Activated CD8-positive, alpha-beta memory T cell treated with anti-CD3 and anti-CD28 coated beads for 1 hour (primary cell): ENCODE data around the gene MACROD2.

Experiments
- DNase-seq, 2 donors: peaks; one replicate each; pipeline ENCODE4 v3.0.0-alpha.2; 2020; ENCODE audit warnings: low read depth in 1 of 2; ENCODE audit errors: extremely low read depth in 1 of 2

Gene MACROD2

GRCh38 chr20:15061955-15062354, 1066.6 kb downstream of the MACROD2 start:
- DNase-seq, result no peak

GRCh38 chr20:15063081-15063480, 1067.8 kb downstream of the MACROD2 start:
- DNase-seq, result no peak

GRCh38 chr20:15064741-15065140, 1069.4 kb downstream of the MACROD2 start:
- DNase-seq, result no peak

DNA sequence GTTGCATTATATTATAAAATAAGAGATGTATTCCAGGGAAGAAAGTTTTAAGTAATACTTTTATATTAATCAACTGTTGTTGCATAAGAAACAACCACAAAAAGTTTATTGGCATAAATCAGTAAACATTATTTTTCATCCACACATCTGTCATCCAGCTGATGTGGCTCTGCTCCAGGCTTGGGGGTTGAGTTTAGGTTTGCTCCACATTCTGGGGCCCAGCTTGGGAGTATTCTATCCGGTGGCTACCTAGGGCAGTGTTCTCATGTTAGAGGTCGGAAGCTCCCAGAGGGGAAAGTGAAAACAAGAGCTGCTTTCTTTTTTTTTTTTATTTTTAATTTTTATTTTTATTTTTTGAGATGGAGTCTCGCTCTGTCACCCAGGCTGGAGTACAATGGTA, 1070.5 kb downstream of the MACROD2 start:
- DNase-seq, result no peak

DNA sequence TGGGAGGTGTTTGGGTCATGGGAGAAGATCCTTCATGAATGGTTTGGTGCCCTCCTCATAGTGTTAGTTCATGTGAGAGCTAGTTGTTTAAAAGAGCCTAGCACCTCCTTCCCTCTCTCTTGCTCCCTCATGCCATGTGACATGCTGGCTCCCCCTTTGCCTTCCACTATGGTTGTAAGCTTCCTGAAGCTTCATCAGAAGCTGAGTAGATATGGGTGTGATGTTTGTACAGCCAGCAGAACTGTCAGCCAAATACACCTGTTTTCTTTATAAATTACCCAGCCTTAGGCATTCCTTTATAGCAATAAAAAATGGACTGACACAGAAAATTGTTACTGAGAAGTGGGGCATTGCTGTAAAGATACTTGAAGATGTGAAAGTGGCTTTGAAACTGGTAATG, 1073.2 kb downstream of the MACROD2 start:
- DNase-seq, result no peak

- no peak for DNase-seq
These were observed 1074.0 kb downstream of the MACROD2 start for GRCh38 chr20:15069355-15069754.

DNA sequence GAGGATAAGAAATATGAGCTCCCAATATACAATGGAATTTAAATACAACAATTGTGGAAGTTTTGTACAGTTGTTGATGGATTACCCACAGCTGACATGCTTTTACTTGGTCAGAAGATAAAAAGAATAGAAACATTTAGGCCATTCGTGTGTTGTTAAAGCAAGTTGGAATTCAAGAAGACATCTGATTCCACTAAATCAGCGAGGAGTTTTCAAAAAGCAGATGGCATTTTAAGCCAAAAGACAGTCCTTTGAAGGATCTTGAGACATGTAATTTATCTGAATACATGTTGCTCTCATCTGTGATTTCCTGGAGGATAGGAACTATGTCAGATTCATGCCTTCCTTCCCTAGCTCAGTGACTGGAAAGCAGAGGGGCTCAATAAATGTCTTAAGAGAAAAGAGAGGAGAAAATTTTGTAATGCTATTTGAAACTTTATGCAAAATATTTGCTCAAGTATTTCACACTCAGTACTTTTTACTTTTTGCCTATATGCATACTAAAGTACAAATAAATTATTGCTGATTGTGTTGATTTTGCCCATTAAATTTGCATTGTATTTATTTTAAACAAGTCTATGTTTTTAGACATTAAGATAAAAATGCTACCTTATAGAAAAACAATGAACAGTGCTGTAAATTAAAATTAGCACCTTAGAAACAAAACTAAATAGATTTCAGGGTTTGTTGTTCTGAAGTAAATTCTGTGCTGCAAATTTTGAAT, 1075.9 kb downstream of the MACROD2 start:
- no peak for DNase-seq

DNA sequence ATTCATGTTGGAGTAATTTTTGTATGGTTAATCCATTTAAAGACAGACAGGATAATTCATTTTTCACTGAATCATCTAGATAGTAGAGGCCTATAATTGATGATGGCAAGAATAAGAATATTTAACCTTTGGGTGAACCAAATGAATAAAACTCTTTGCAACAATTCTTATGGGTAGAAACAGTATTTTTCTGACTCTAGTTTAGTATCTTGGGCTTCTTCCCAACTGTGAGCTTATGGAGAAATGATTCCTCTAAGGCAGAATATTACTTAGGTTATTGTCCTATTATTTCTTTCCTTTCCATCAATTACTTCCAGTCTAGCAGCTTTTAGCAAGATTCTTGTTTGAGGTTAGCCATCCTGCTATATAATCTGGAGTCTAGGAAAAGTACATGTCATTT, 1077.0 kb downstream of the MACROD2 start:
- DNase-seq, result no peak

- no peak for DNase-seq
These were observed 1080.3 kb downstream of the MACROD2 start for GRCh38 chr20:15075586-15075985.

DNA sequence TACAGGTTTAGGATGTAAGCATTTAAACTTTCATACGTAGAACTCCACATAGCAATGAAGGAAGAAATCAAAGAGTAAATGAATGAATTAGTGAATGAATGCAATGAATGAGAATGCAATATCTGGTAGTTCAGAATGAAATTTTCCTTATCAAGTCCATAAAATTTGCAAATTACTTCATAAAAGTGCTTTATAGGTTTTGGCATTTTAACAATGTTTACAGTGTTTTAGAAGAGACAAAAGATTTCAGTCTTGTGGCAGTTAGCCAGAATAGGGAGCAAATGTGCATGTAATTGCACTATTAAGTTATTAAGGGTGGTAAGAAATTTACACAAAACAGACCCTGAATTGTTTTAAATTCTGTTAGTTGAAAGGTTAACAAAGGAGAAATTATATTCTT, 1081.5 kb downstream of the MACROD2 start:
- DNase-seq, result no peak

DNA sequence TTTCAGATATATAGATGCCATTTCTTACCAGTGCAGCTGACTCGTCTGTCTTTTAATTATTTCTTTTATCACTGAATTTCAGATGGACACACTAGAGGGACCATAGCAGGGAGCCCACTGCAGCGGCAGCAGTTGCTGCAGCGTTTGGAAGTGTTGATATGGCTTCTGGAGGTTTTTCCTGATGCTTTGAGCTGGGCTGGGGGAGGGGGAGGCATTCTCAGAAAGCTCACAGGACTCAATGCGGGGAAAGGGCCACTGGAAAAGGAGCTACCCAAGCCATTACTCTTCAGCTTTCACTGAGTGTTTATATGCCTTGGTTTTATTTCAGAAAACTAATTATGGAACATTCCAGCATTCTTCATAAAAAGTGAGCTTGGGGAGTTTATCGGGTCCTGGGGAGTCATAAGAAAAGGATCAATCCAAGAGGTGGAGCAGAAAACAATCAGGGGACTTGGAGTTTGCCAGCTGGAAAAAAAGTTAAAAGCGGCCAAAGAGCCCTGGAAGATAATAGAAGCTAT, 1082.5 kb downstream of the MACROD2 start:
- DNase-seq, result no peak

DNA sequence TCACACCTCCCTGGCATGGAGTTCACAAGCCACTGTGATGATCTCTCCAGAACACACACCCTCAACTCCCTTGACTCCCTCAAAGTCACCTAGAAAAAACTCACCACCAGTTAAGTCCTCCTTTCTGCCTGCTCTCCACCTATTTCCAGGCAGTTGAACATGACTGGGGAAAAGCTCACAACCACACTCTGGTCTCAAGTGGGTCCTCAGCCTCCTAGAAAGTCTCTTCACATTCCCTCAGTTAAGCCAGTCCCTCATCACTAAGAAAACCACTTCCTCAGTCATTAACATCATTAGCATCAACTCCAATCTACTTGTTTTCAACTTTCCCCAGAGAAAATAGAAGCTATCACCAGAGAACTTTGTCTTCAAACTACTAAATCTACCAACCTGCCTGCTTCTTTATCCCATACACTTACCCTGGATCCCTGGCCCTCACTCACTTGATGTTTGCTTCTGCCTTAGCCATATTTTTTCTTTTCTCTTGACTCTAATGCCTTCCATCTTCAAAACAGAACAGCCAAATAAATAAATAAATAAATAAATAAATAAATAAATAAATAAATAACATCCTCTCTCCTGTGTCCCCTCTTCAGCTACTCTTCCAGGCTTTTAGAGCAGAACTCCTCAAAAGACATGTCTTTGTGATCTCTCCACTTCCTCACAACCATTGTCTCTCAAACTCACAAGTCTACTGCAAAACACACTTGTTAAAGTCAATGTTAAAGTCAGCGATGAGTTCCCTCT, 1084.5 kb downstream of the MACROD2 start:
- no peak for DNase-seq

GRCh38 chr20:15081261-15081660, 1085.9 kb downstream of the MACROD2 start:
- DNase-seq, result no peak

DNA sequence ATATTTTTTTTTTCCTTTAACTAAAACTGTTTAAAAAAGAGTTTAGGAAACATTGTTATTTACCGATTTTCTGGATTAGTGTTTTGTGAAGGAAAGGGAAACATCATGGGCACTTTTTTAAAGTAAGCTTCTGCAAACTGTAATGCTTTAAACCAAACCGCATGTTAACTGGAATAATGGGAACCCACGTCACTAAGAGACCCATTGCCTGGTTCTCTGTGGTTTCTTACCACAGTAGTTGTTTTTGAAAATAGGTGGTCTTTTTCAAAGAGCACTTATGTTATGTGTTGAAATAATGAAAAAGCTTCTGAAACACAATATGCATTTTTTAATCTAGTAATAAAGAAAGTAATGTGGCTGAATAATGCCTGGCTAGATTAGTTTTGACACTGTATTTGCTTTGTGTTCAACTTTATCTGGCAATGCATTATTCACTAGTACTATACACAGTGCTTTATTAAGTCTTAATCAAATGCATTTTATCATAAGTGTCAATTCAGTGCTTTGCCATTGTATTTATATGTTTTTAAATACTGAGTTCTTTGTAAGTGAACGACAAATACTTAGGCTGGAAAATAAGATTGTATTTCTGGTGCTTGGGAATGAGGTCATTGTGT, 1096.2 kb downstream of the MACROD2 start:
- no peak for DNase-seq

DNA sequence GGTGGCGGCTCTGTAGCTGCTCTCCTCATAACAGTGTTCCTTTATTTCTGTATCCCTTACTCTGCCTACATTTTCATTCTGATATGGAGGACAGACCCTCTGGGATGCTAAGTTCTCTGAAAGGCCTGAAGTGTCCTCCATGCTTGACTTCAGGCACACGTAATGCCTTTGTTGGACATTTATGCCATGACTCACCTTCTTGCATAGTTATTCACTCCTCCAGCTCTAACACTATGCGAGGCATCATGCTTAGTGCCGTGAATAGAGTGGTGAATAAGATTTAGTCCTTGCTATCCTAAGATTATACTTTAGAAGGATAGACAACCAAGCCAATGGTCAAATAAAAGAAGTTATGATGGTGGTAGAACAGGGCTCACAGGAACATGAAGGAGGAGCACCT, 1103.0 kb downstream of the MACROD2 start:
- DNase-seq, result no peak

GRCh38 chr20:15099130-15099529, 1103.8 kb downstream of the MACROD2 start:
- no peak for DNase-seq

DNA sequence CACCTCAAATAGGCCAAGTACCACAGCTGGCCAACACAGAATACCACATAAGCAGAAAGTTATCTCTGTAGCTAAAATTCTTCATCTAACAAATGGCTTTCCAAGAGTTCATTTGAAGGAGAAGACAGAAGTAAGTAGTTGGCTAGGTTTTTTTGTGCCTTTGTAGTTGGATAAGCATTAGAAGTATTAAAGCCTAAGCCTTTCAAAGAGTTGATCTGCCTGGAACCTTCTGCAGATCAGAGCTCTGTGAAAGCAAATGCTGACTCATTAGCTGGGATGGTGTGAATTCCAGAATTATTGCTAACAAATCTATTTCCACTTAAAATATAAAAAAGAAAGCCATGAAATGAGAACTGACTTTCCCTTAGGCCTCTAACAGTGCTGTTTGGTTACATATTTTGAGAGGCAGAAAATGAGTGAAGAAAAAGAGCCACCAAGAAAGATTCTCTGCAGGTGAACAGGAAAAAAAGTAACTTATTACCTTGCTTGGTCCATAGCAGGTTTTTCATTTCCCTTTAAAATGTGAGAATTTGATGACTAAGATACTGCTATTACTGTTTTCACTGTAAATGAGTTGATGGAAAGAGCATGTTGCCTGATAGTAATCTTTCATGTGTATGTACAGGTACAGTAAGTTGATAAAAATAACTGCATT, 1105.3 kb downstream of the MACROD2 start:
- no peak for DNase-seq

DNA sequence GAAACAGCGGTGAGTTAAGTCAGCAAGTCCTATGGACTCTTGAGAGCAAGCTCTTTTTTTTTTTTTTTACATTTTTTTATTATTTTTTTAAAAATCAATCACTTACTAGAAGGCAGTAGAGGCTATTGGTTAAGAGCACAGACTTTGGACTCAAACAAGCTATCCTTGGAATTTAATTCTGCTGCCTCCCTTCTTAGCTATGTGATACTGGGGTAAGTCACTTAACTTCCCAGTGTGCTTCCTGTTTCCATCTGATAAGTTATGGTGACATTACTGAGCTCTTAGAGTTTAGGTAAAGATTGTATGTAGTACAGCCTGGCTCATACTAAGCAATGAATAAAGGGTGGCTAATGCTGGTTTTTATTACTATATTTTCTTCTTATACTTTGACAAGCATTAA, 1112.6 kb downstream of the MACROD2 start:
- DNase-seq, result no peak

DNA sequence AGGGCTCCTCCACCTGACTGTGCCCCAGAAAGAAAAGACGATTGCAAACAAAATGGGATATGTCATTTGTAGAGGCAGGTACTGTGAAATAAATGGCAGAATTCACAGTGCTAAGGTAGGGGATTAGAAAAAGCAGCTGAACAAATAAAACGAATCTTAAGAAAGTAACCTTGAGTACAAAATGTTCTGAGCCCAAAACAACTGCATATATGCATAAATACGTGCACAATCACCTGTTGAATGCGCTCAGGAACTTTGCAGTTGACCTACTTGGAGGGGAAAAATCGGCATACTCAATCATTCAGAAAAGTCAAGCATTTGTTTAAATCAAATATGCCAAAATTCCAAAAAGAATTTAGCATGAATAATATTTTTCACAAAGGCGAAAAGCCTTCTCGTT, 1114.2 kb downstream of the MACROD2 start:
- DNase-seq, result no peak

GRCh38 chr20:15111654-15112053, 1116.3 kb downstream of the MACROD2 start:
- no peak for DNase-seq

DNA sequence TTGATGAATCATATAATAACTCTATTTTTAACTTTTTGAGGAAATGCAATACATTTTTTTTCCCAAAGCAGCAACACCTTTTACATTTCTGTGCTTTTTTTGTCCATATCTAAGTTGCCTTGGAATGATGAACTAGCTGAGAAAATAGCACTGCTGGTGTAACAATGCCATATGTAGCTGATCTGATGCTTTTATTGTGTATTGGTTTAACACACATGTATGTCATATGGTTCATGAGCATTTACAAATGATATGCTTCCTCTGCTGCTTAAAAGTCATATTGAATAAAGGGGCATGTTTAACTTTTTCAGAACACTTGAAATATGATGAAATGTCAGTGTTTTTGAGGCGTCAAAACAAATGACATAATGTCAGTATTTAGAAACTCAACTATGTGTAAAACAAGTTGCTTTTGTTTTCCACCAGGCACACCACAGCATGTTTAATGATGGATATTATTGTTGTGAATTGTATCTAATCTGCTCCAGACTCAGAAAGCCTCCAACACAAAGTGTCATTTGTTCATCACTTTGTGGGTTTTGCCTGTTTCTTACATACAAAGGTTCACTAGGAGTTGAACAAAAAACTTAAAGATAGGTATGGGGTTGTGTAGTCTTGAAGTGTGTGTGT, 1117.9 kb downstream of the MACROD2 start:
- DNase-seq, result no peak
